Inferior parietal cortex (tissue), 1 donor: ENCODE measurements around the gene CD99L2.

Experiments used
- DNase-seq: peaks from one replicate; pipeline ENCODE4 v3.0.0-alpha.2; 2016; ENCODE audit errors: extremely low spot score

The CD99L2 gene

DNA sequence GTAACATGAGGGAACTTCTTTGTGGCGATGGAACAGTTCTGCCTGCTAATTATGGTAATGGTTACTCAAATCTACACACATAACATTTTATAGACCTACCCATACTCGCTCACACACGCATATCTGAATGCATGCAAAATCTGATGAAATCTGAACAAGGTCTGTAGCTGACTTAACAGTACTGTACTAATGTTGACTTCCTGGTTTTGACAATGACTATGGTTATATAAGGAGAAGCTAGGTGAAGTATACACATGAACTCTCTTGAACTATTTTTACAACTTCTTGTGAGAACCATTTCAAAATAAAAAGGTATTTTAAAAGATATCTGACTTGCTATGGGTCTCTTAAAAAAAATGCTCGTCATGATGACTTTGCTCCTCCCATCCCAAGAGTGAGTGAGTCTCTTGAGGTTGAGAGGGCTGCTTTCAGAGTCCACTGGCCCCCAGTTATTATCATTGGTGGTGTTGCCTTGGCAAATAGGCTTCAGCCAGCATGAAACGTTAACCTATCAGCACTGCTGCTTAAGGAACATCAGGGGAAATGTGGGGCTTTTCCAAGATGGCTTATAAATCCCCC is 105.4 kb downstream of the CD99L2 start:
- DNase-seq = no peak

GRCh38 chrX:150790021-150790420 is 108.4 kb downstream of the CD99L2 start:
- DNase-seq = no peak

- no peak for DNase-seq
These were observed 116.8 kb downstream of the CD99L2 start for GRCh38 chrX:150781677-150782076.

GRCh38 chrX:150779385-150779784 is 119.1 kb downstream of the CD99L2 start:
- no peak for DNase-seq

- no peak for DNase-seq
These were observed 121.0 kb downstream of the CD99L2 start for GRCh38 chrX:150777328-150777992.

- no peak for DNase-seq
These were observed 122.7 kb downstream of the CD99L2 start for GRCh38 chrX:150775569-150776350.

DNA sequence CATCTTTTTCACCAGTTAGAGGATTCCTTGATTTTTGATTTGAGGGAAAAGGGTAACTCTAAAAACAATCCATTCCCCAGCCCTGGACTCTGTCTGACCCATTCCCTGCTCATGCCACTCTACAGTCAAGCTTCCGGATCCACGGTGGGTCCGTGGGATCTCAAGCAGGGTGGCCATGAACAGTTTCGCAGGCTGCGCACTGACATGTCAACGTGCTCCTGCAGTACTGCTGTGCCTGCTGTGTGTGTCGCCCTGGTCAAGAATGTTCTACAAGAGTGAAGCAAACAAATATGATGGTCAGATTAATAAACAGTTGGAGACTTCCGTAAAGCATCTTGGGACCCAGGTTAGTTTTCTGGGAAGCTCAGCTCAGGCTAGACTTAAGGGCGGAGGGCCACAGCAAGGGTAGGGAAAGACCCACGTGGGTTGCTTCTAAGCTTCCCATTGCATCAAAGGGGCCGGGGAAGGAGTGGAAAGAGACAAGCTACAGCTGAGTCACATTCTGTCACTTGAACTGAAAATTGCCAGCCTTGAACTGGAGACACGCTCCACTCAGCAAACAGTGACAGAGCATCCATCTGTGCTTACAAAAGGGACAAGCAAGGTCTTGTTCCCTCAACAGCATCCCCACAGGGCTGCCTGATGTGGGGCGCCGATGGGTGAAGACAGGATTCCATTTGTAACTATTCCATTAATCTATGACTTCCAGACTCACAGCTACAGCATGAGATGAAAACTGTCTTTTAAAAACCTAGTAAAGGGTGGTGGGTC is 123.5 kb downstream of the CD99L2 start:
- DNase-seq = no peak

- no peak for DNase-seq
These were observed 124.8 kb downstream of the CD99L2 start for GRCh38 chrX:150773634-150774033.

GRCh38 chrX:150773117-150773516 is 125.4 kb downstream of the CD99L2 start:
- no peak for DNase-seq

DNA sequence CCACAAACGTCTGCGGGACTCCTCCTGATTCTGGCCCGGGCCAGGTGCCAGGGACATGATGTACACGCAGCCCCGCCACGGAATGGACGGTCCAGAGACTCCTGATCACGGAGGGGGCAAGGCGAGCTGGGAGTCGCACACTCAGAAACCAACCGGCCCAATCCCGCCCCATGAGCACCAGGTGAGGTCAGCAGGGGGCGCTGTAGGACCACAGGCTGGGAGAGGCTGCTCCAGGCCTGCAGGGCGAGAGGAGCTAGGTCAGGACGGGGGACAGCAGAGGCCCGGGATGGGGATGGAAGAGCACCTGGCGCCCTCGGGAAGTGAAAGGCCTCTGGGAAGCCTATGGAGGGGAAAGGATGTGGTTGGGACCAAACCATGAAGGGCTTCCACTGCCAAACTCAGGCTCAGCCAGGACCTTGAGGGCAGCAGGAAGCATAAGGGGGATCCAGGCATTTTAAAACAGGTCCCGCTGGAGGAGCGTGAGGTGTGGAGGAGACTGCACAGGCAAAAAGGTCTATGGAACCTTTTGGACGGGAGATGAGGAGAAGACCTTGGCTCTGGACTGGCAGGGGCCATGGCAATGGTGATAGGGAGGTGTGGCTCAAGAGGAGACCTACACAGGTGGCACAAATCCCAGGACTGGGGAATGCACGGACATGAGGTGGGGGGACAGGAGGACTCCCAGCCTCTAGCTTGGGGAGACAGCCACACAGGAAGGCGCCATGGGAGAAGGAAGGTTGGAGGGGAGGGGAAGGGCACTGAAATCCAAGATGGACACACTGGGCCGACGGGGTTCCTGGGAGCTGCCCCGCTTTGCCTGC is 126.1 kb downstream of the CD99L2 start:
- peak; percentile 74 for DNase-seq

DNA sequence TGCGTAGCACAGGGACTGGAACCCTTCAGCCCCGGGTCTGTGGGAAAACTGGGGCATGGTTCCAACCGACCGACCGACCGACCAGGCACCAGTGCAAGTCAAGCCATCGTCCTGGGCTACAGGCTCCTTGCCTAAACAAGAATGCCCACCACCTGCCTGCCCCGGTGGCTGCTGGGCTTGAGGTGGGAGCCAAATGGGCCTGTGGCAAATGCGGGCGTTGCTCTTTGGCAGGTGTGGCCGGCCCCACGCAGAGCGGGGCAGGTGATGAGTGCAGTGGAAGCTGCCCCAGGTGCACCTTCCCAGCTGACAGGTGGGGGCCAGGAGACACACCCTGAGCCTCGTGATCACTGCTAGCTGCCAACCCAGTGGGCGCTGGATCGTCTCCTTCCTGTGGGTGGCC is 127.4 kb downstream of the CD99L2 start:
- no peak for DNase-seq

- no peak for DNase-seq
These were observed 127.8 kb downstream of the CD99L2 start for GRCh38 chrX:150770623-150771022.

- no peak for DNase-seq
These were observed 129.1 kb downstream of the CD99L2 start for GRCh38 chrX:150769408-150769807.

DNA sequence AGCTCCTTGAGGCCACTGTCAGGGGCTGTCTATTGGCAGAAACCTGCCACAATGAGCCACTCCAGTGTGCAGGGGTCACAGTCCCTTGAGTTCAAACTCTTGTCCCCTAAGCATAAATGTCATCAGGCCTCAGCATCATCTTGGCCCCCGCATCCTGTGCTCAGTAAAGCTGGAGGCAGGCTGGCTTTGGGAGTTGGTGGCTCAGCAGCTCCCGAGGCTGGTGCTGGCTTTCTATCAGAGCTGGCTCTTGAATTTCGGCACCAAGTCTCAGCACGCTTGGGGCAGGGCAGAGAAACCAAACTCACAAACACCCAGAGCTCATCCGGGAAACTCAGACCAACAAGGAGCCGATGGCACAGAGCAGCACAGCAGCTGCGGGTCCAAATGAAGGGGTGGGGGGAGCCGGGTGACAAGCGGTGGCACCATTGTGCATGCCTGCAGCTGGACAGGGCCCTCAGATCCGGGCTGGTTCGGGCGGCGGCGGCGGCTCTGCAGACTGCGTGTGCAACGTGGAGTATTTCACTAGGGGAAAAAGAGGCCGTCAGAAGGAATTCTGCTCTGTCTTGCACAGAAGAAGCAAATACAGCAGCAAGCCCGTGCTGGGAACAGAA is 129.8 kb downstream of the CD99L2 start:
- no peak for DNase-seq

- DNase-seq = no peak
These were observed 130.4 kb downstream of the CD99L2 start for GRCh38 chrX:150768132-150768485.

DNA sequence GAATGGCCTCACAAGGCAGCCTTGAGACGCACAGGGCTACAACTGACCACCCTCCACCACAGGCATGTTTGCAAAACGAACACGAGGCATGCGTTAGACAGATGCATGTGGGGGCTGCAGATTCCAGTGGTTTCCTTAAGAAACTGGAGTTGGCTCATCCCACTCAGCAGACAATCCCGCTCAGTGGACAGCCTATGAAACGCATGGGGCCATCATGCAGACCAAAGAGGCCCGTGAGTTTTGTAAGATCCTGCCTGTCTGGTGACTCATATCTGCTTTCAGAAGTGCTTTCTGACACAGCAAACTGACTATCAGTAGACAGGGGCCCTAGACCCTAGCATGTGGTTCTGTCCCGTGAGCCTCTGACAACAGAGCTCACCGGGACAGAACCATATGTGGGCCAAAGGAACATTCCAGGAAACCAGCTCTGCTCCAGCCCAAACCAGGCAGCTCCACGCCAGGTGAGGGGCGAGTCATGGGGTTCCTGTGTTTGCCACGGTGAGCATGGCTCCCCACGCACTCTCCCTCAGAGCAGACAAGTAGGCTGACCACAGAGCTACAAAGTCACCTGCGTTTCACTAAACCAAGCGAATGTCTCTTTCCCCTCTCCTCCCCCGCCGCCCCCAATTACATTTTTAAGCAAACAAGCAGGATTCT is 130.9 kb downstream of the CD99L2 start:
- DNase-seq = no peak

- DNase-seq = no peak
These were observed 131.4 kb downstream of the CD99L2 start for GRCh38 chrX:150767045-150767395.

GRCh38 chrX:150766351-150767044 is 132.0 kb downstream of the CD99L2 start:
- no peak for DNase-seq

DNA sequence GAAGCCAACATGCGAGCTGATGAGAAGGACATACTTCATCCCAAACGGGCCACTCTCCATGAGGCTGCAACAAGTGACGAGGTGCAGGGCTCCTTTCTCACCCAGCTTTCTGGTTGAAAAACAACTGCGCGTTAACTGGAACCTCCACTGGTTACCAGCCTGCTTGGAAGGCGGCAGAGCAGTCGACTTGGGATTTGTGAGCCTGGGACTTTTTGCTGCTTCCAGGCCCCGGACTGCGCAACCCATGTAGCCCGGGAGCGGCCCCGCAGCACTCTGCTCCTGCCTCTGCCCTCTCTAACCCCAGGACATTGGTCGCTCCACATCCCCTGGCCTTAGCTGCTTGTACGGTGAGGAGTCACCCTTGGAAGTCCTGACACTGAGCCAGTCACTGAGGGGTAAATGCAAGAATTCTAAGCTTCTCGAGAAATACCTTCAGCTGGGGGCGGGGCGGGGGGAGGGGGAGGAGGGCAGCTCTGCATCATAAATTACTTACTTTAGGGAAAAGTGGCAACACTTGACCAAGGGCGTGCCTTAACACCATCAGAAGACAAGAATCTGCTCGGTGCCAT is 132.6 kb downstream of the CD99L2 start:
- DNase-seq = no peak

GRCh38 chrX:150765237-150765636 is 133.2 kb downstream of the CD99L2 start:
- DNase-seq = no peak
